ENCODE measurements around the gene LRFN2.

The LRFN2 gene

DNA sequence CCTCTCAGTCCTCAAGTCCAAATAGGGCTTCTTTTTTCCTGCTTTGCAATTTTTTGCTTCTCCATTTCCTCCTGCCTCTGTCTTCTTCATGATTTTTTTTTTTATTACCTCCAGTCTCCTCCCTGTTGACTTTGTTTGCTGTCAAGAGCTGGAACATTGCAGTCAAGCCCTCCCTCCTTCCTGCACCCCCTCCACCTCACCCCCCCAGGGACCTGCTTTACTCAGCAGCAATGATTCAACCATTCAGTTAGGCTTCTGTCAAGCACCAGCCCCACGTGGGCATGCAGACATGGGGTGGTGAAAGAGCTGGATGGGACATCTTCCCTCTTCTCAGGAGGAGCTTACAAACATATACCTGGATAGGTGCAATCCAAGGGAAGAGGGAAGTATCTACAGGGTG, 142.4 kb downstream of the LRFN2 start:
- Histone ChIP-seq H3K4me1 (ENCODE audit: insufficient read depth, low read length, poor library complexity, severe bottlenecking) (peaks cover 54% of the 10 kb centered on the region), H3K27me3 (ENCODE audit: insufficient read depth, low read length, poor library complexity, severe bottlenecking) (no peaks in the 10 kb centered on the region), H3F3A (ENCODE audit: low read depth) (no peaks in the 10 kb centered on the region), H4K20me1 (ENCODE audit: insufficient read depth, low read length, poor library complexity, severe bottlenecking) (no peaks in the 10 kb centered on the region), H3K4me3 (ENCODE audit: low read length, poor library complexity, severe bottlenecking) (peak overlapping the region; percentile 12), H3K9me3 (ENCODE audit: insufficient read depth, low read depth, low read length) (no peaks in the 10 kb centered on the region), H3K9ac (ENCODE audit: low read depth, low read length, poor library complexity, severe bottlenecking) (no peak overlapping the region), H3K36me3 (ENCODE audit: insufficient read depth, low read length) (no peaks in the 10 kb centered on the region), H3K4me2 (ENCODE audit: low read depth, low read length, poor library complexity, severe bottlenecking) (peak overlapping the region; percentile 52), H3K9me2 (replicated peaks; ENCODE audit: low read depth, low read length) (no peaks in the 10 kb centered on the region), H2AFZ (ENCODE audit: low read length) (no peak overlapping the region), H3K79me2 (ENCODE audit: insufficient read depth, low read length) (no peaks in the 10 kb centered on the region)
- TF ChIP-seq, protein P1, sequence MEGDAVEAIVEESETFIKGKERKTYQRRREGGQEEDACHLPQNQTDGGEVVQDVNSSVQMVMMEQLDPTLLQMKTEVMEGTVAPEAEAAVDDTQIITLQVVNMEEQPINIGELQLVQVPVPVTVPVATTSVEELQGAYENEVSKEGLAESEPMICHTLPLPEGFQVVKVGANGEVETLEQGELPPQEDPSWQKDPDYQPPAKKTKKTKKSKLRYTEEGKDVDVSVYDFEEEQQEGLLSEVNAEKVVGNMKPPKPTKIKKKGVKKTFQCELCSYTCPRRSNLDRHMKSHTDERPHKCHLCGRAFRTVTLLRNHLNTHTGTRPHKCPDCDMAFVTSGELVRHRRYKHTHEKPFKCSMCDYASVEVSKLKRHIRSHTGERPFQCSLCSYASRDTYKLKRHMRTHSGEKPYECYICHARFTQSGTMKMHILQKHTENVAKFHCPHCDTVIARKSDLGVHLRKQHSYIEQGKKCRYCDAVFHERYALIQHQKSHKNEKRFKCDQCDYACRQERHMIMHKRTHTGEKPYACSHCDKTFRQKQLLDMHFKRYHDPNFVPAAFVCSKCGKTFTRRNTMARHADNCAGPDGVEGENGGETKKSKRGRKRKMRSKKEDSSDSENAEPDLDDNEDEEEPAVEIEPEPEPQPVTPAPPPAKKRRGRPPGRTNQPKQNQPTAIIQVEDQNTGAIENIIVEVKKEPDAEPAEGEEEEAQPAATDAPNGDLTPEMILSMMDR (conservative IDR thresholded peaks at IDR 0.05; ENCODE audit: low read length), result no peak
- no peak for TF ChIP-seq EZH2phosphoT487 (IDR thresholded peaks at IDR 0.05; ENCODE audit: borderline replicate concordance)

DNA sequence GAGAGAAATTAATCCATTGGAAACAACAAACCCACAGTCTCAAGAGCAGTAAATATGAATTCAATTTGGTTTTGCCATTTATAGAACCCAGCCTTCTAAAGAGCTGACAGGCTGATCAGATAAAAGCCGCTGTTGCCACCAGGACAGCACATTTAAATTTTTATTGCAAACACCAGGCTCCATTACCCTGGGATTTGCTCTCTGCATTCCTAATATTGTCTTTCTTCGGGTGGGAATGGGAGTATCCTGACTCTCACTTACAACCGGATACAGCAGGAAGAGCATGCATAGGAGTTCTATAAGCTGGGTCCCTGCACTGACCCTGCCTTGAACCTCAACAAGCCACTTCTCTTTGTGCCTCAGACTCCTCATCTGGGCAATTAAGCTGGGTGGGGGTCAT, 142.9 kb downstream of the LRFN2 start:
- TF ChIP-seq, protein P1 (conservative IDR thresholded peaks at IDR 0.05; ENCODE audit: low read length), result no peak
- no peak for TF ChIP-seq EZH2phosphoT487 (IDR thresholded peaks at IDR 0.05; ENCODE audit: borderline replicate concordance)
- Histone ChIP-seq H3K4me2 (ENCODE audit: low read depth, low read length, poor library complexity, severe bottlenecking) (peak overlapping the region; percentile 52), H3K27me3 (ENCODE audit: insufficient read depth, low read length, poor library complexity, severe bottlenecking) (no peaks in the 10 kb centered on the region), H3K4me3 (ENCODE audit: low read length, poor library complexity, severe bottlenecking) (peak overlapping the region; percentile 12), H3F3A (ENCODE audit: low read depth) (no peaks in the 10 kb centered on the region), H3K36me3 (ENCODE audit: insufficient read depth, low read length) (no peaks in the 10 kb centered on the region), H3K9me3 (ENCODE audit: insufficient read depth, low read depth, low read length) (no peaks in the 10 kb centered on the region), H3K4me1 (ENCODE audit: insufficient read depth, low read length, poor library complexity, severe bottlenecking) (peaks cover 59% of the 10 kb centered on the region), H2AFZ (ENCODE audit: low read length) (no peak overlapping the region), H4K20me1 (ENCODE audit: insufficient read depth, low read length, poor library complexity, severe bottlenecking) (no peaks in the 10 kb centered on the region), H3K79me2 (ENCODE audit: insufficient read depth, low read length) (no peaks in the 10 kb centered on the region), H3K9ac (ENCODE audit: low read depth, low read length, poor library complexity, severe bottlenecking) (no peak overlapping the region), H3K9me2 (replicated peaks; ENCODE audit: low read depth, low read length) (no peaks in the 10 kb centered on the region)

DNA sequence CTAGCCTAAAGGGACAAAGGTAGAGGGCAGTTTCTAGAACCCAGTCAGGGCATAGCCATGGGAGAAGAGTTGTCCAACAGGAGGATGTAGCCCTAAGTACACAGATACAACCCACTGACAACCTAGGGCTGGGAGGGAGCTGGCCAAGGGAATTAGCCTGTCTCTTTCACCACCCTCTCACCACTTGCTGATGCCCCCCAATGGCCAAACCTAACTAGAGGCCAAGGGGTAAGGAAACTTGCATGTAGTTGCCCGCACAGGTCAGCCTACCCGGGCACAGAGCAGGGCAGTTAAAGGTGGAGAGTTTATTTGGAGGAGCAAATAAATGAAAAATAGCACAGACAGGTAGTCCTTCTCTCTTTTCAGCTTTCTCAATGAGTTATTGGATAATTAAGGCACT, 143.3 kb downstream of the LRFN2 start:
- peaks cover 64% of the 10 kb centered on the region for H3K4me1 ChIP-seq (ENCODE audit: insufficient read depth, low read length, poor library complexity, severe bottlenecking)
- H3K27me3 ChIP-seq (ENCODE audit: insufficient read depth, low read length, poor library complexity, severe bottlenecking), result no peaks in the 10 kb centered on the region
- peak overlapping the region; percentile 52 for H3K4me2 ChIP-seq (ENCODE audit: low read depth, low read length, poor library complexity, severe bottlenecking)
- H3K9me3 ChIP-seq (ENCODE audit: insufficient read depth, low read depth, low read length), result no peaks in the 10 kb centered on the region
- H2AFZ ChIP-seq (ENCODE audit: low read length), result no peak overlapping the region
- no peaks in the 10 kb centered on the region for H3F3A ChIP-seq (ENCODE audit: low read depth)
- H3K79me2 ChIP-seq (ENCODE audit: insufficient read depth, low read length), result no peaks in the 10 kb centered on the region
- TF ChIP-seq EZH2phosphoT487 (IDR thresholded peaks at IDR 0.05; ENCODE audit: borderline replicate concordance), result no peak
- TF ChIP-seq, protein P1 (conservative IDR thresholded peaks at IDR 0.05; ENCODE audit: low read length), result peak; percentile 17
- H3K36me3 ChIP-seq (ENCODE audit: insufficient read depth, low read length), result no peaks in the 10 kb centered on the region
- peak overlapping the region; percentile 14 for H3K9ac ChIP-seq (ENCODE audit: low read depth, low read length, poor library complexity, severe bottlenecking)
- no peak overlapping the region for H3K4me3 ChIP-seq (ENCODE audit: low read length, poor library complexity, severe bottlenecking)
- no peaks in the 10 kb centered on the region for H4K20me1 ChIP-seq (ENCODE audit: insufficient read depth, low read length, poor library complexity, severe bottlenecking)
- no peaks in the 10 kb centered on the region for H3K9me2 ChIP-seq (replicated peaks; ENCODE audit: low read depth, low read length)

All from Loucy (cell line).